ENCODE measurements around the gene SMNDC1. TPM values are rescaled to one million over a fixed set of nuclear protein-coding genes. Genes with fewer than 3 reads are reported as not detected.

The SMNDC1 gene
- total RNA-seq, 1 donor from 2014 or later = 46.7 TPM

DNA sequence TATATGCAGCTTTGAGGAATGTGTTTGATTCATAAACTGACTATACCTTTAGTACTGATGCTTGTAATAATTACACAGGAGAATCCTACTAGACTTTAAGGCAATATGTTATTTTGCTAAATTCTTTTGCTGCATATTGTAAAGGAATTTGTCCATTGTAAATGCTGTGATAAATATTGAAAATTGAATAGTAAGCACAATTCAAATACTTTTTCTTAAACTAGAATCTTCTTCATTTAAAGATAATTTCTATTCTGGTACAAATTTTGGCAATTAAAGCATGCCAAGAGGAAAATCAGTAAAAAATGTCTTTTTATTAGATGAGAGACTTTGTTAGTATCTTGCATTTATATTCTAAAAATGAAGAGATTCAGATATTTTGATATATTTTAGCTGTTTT lies 45.4 kb downstream of the SMNDC1 start:
- no peak overlapping the region for H3K27ac Mint-ChIP-seq (ENCODE audit: unreplicated experiment)
- Histone ChIP-seq H3K27me3 (ENCODE audit: insufficient read depth, low read length) (no peaks in the 10 kb centered on the region), H4K20me1 (ENCODE audit: insufficient read depth, low read length) (no peaks in the 10 kb centered on the region), H2AFZ (ENCODE audit: low read depth, low read length) (no peak overlapping the region), H3K79me2 (ENCODE audit: insufficient read depth, low read length) (no peaks in the 10 kb centered on the region), H3K27ac (ENCODE audit: low read depth, low read length) (no peak overlapping the region), H3K4me3 (ENCODE audit: insufficient read depth, low read depth, low read length) (no peak overlapping the region), H3K4me1 (ENCODE audit: insufficient read depth, low read length) (no peaks in the 10 kb centered on the region), H3K36me3 (ENCODE audit: insufficient read depth, low read length) (no peaks in the 10 kb centered on the region), H3K4me2 (ENCODE audit: low read length) (no peak overlapping the region), H3K9me3 (ENCODE audit: insufficient read depth, low read depth, low read length) (no peaks in the 10 kb centered on the region), H3K9ac (ENCODE audit: low read length) (no peak overlapping the region)
- DNase-seq (ENCODE audit: low read depth) (no peak), FAIRE-seq (no peak)
- no peak for TF ChIP-seq EZH2 (IDR thresholded peaks at IDR 0.05; ENCODE audit: insufficient read depth, low read length)
- TF ChIP-seq, protein P1, sequence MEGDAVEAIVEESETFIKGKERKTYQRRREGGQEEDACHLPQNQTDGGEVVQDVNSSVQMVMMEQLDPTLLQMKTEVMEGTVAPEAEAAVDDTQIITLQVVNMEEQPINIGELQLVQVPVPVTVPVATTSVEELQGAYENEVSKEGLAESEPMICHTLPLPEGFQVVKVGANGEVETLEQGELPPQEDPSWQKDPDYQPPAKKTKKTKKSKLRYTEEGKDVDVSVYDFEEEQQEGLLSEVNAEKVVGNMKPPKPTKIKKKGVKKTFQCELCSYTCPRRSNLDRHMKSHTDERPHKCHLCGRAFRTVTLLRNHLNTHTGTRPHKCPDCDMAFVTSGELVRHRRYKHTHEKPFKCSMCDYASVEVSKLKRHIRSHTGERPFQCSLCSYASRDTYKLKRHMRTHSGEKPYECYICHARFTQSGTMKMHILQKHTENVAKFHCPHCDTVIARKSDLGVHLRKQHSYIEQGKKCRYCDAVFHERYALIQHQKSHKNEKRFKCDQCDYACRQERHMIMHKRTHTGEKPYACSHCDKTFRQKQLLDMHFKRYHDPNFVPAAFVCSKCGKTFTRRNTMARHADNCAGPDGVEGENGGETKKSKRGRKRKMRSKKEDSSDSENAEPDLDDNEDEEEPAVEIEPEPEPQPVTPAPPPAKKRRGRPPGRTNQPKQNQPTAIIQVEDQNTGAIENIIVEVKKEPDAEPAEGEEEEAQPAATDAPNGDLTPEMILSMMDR (IDR thresholded peaks at IDR 0.05; ENCODE audit: insufficient read depth, low read depth, low read length) = no peak
- H3K4me1 Mint-ChIP-seq (ENCODE audit: low read depth, unreplicated experiment) = peaks cover 2% of the 10 kb centered on the region
- no peaks in the 10 kb centered on the region for H3K9me3 Mint-ChIP-seq (ENCODE audit: unreplicated experiment)
- H3K4me3 Mint-ChIP-seq (ENCODE audit: unreplicated experiment) = no peak overlapping the region
- H3K36me3 Mint-ChIP-seq (ENCODE audit: low read depth, unreplicated experiment) = no peaks in the 10 kb centered on the region
- H3K27me3 Mint-ChIP-seq (ENCODE audit: low read depth, unreplicated experiment) = no peaks in the 10 kb centered on the region

DNA sequence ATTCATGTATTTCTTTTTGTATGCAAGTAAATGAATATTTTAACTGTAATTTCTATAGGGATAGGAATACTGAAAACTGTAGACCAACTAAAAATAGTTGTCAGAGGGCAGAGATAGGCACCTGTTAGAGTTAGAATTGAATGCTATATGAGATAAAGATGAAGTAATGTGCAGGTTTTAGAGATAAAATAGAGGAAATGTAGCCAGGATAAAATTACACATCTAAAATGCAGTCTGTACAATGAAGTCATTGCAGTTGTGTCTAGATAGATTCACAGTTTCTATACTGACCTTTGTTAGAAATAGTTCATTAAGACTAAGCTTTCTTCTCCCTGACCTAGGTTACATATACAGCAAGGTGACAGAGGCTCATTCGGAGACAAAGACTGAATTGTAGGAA lies 46.2 kb downstream of the SMNDC1 start:
- no peak overlapping the region for H3K4me2 ChIP-seq (ENCODE audit: low read length)
- no peak overlapping the region for H3K4me3 ChIP-seq (ENCODE audit: insufficient read depth, low read depth, low read length)
- no peaks in the 10 kb centered on the region for H3K36me3 Mint-ChIP-seq (ENCODE audit: low read depth, unreplicated experiment)
- H3K27me3 ChIP-seq (ENCODE audit: insufficient read depth, low read length) = no peaks in the 10 kb centered on the region
- H2AFZ ChIP-seq (ENCODE audit: low read depth, low read length) = no peak overlapping the region
- H3K27ac Mint-ChIP-seq (ENCODE audit: unreplicated experiment) = no peak overlapping the region
- no peaks in the 10 kb centered on the region for H3K36me3 ChIP-seq (ENCODE audit: insufficient read depth, low read length)
- no peaks in the 10 kb centered on the region for H3K9me3 ChIP-seq (ENCODE audit: insufficient read depth, low read depth, low read length)
- no peaks in the 10 kb centered on the region for H3K79me2 ChIP-seq (ENCODE audit: insufficient read depth, low read length)
- H3K9ac ChIP-seq (ENCODE audit: low read length) = no peak overlapping the region
- no peaks in the 10 kb centered on the region for H3K27me3 Mint-ChIP-seq (ENCODE audit: low read depth, unreplicated experiment)
- H3K4me1 Mint-ChIP-seq (ENCODE audit: low read depth, unreplicated experiment) = peaks cover 2% of the 10 kb centered on the region
- no peaks in the 10 kb centered on the region for H3K4me1 ChIP-seq (ENCODE audit: insufficient read depth, low read length)
- no peak overlapping the region for H3K27ac ChIP-seq (ENCODE audit: low read depth, low read length)
- FAIRE-seq = no peak
- no peaks in the 10 kb centered on the region for H4K20me1 ChIP-seq (ENCODE audit: insufficient read depth, low read length)
- H3K9me3 Mint-ChIP-seq (ENCODE audit: unreplicated experiment) = no peaks in the 10 kb centered on the region
- TF ChIP-seq EZH2 (IDR thresholded peaks at IDR 0.05; ENCODE audit: insufficient read depth, low read length) = no peak
- TF ChIP-seq, protein P1 (IDR thresholded peaks at IDR 0.05; ENCODE audit: insufficient read depth, low read depth, low read length) = no peak
- no peak overlapping the region for H3K4me3 Mint-ChIP-seq (ENCODE audit: unreplicated experiment)
- no peak for DNase-seq (ENCODE audit: low read depth)

DNA sequence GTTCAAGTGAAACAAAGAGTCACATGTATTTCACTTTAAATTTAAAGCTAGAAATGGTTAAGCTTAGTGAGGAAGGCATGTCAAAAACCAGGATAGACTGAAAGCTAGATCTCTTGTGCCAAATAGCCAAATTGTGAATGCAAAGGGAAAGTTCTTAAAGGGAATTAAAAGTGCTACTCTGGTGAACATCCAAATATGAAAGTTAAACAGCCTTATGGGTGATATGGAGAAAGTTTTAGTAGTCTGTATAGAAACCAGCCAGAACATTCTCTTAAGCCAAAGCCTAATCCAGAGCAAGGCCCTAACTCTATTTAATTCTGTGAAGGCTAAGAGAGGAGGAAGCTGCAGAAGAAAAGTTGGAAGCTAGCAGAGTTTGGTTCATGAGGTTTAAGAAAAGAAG lies 50.3 kb downstream of the SMNDC1 start:
- H3K27ac ChIP-seq (ENCODE audit: low read depth, low read length) = no peak overlapping the region
- H3K36me3 ChIP-seq (ENCODE audit: insufficient read depth, low read length) = no peaks in the 10 kb centered on the region
- H3K4me2 ChIP-seq (ENCODE audit: low read length) = no peak overlapping the region
- no peaks in the 10 kb centered on the region for H3K27me3 ChIP-seq (ENCODE audit: insufficient read depth, low read length)
- Mint-ChIP-seq H3K27me3 (ENCODE audit: low read depth, unreplicated experiment) (no peaks in the 10 kb centered on the region), H3K4me3 (ENCODE audit: unreplicated experiment) (no peak overlapping the region), H3K4me1 (ENCODE audit: low read depth, unreplicated experiment) (peaks cover 8% of the 10 kb centered on the region), H3K27ac (ENCODE audit: unreplicated experiment) (no peak overlapping the region), H3K36me3 (ENCODE audit: low read depth, unreplicated experiment) (no peaks in the 10 kb centered on the region), H3K9me3 (ENCODE audit: unreplicated experiment) (no peaks in the 10 kb centered on the region)
- no peaks in the 10 kb centered on the region for H4K20me1 ChIP-seq (ENCODE audit: insufficient read depth, low read length)
- H3K4me1 ChIP-seq (ENCODE audit: insufficient read depth, low read length) = no peaks in the 10 kb centered on the region
- DNase-seq (ENCODE audit: low read depth) = no peak
- TF ChIP-seq, protein P1 (IDR thresholded peaks at IDR 0.05; ENCODE audit: insufficient read depth, low read depth, low read length) = no peak
- H3K4me3 ChIP-seq (ENCODE audit: insufficient read depth, low read depth, low read length) = no peak overlapping the region
- no peak for FAIRE-seq
- no peaks in the 10 kb centered on the region for H3K9me3 ChIP-seq (ENCODE audit: insufficient read depth, low read depth, low read length)
- no peak overlapping the region for H2AFZ ChIP-seq (ENCODE audit: low read depth, low read length)
- no peak overlapping the region for H3K9ac ChIP-seq (ENCODE audit: low read length)
- no peaks in the 10 kb centered on the region for H3K79me2 ChIP-seq (ENCODE audit: insufficient read depth, low read length)
